Measurements from ENCODE around the gene ACTL9. TPM values are rescaled to one million over a fixed set of nuclear protein-coding genes. Genes with fewer than 3 reads are reported as not detected.
"Not testable (repeated sequence)": the region's sequence is repeated elsewhere in the genome, so short reads cannot be mapped to it uniquely, and the experiment has no call there.

ACTL9 gene
- total and polyA plus RNA-seq, 10 donors: not detected

DNA sequence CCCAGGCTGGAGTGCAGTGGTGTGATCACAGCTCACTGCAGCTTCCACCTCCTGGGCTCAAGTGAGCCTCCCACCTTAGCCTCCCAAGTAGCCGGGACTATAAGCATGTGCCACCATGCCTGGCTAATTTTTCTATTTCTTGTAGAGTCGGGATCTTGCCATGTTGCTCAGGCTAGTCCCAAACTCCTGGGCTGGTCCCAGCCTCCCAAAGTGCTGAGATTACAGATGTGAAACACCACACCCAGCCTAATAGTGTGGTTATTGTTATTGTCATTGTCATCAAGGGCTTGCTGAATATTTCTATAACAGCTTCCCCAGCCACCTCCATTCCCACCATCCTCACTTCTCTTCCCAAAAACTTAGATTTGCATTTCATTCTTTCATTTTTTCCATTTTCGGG is 25.7 kb upstream of the ACTL9 start:
- intact Hi-C loops (cut with DNase I; ENCODE audit: low total_unique reads): no loop called here
- 60 to 77% (median 65%) methylated on average over 3 of the region's 3 CpGs for WGBS, 5 donors
- TF ChIP-seq POLR2AphosphoS5 (IDR thresholded peaks at IDR 0.05) (no peak), POLR2A (IDR thresholded peaks at IDR 0.05) (no peak)
- TF ChIP-seq, protein P1, sequence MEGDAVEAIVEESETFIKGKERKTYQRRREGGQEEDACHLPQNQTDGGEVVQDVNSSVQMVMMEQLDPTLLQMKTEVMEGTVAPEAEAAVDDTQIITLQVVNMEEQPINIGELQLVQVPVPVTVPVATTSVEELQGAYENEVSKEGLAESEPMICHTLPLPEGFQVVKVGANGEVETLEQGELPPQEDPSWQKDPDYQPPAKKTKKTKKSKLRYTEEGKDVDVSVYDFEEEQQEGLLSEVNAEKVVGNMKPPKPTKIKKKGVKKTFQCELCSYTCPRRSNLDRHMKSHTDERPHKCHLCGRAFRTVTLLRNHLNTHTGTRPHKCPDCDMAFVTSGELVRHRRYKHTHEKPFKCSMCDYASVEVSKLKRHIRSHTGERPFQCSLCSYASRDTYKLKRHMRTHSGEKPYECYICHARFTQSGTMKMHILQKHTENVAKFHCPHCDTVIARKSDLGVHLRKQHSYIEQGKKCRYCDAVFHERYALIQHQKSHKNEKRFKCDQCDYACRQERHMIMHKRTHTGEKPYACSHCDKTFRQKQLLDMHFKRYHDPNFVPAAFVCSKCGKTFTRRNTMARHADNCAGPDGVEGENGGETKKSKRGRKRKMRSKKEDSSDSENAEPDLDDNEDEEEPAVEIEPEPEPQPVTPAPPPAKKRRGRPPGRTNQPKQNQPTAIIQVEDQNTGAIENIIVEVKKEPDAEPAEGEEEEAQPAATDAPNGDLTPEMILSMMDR (IDR thresholded peaks at IDR 0.05 in 8 of 11, conservative IDR thresholded peaks at IDR 0.05 in 3 of 11): no peak

DNA sequence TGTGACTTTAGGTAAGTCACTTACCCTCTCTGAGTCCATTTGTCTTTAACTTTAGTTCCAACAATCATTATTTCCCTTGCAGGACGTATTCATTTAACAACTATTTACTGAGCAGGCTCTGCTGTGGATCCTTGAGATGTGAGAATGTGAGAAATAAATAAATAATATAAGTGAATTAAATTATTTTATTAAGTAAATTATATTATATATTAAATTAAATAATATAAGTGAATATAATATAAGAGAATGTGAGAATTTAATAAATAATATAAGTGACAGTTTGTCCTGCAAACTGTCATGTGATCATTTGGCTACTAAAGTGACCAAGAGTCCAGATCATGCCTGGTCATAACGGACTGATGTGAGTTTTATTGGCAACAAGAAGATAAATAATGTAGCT is 23.4 kb upstream of the ACTL9 start:
- H3K4me1 ChIP-seq: no peaks in the 10 kb centered on the region
- no peak for TF ChIP-seq POLR2A (IDR thresholded peaks at IDR 0.05)
- no peaks in the 10 kb centered on the region for H3K36me3 ChIP-seq
- intact Hi-C loops (cut with DNase I; ENCODE audit: low total_unique reads): no loop called here
- peaks cover 0 to 14% (median 5%) of the 10 kb centered on the region in 8 donors for H3K9me3 ChIP-seq
- H3K27me3 ChIP-seq (replicated peaks in 1 of 7): peaks cover 0 to 40% (median 0%) of the 10 kb centered on the region in 7 donors
- H3K4me3 ChIP-seq: no peak overlapping the region
- no peak for DNase-seq
- H3K27ac ChIP-seq: no peak overlapping the region
- whole genome bisulfite sequencing, 5 donors: 48 to 63% (median 56%) methylated on average over 2 of the region's 2 CpGs

More for the DNA sequence above, 25.7 kb upstream of the ACTL9 start:
- H3K4me3 ChIP-seq: no peak overlapping the region
- H3K4me1 ChIP-seq: no peaks in the 10 kb centered on the region
- DNase-seq: no peak
- H3K27me3 ChIP-seq (replicated peaks in 1 of 7): peaks cover 0 to 40% (median 0%) of the 10 kb centered on the region in 7 donors
- H3K36me3 ChIP-seq: no peaks in the 10 kb centered on the region
- H3K9me3 ChIP-seq: peaks cover 0 to 3% (median 0%) of the 10 kb centered on the region in 8 donors
- no peak overlapping the region for H3K27ac ChIP-seq

DNA sequence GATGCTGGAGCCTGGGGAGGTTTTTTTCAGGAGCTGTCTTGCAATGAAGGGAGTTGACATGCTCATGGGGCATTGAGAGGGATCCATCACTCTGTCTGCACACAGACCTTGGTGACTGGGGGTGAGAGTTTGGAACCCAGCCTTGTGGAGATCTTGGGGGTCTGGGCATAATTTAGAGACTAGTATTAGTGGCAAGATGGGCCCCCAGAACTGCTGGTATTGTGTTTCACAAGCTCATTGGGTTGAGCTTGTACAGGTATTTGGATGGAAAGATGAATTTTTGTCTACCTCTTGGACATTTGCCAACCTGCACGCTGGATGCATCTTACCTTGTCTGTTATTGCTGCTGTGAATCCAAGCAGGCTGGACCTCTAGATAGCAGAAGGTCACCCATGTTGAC is 22.7 kb upstream of the ACTL9 start, which contains the start of gene OR2Z1:
OR2Z1 (plus strand) TSS at position 301 of the 400 bp plus-strand sequence. CDS start 9,395 bp downstream, outside the sequence.
- no peak within 1 kb of the TSS for H3K27ac ChIP-seq
- H3K9me3 ChIP-seq: peaks cover 0 to 14% (median 5%) of the 10 kb centered on the region in 8 donors
- no peak for DNase-seq
- intact Hi-C loops (cut with DNase I; ENCODE audit: low total_unique reads): no loop called here
- no peak within 1 kb of the TSS for H3K4me3 ChIP-seq
- 48 to 80% (median 59%) methylated on average over 1 of the region's 1 CpG for WGBS, 5 donors
- H3K4me1 ChIP-seq: no peaks in the 10 kb centered on the region
- H3K27me3 ChIP-seq (replicated peaks in 1 of 7): peaks cover 0 to 40% (median 0%) of the 10 kb centered on the region in 7 donors
- no peaks in the 10 kb centered on the region for H3K36me3 ChIP-seq
- TF ChIP-seq POLR2A (IDR thresholded peaks at IDR 0.05) (no peak), POLR2AphosphoS5 (IDR thresholded peaks at IDR 0.05) (no peak)
- TF ChIP-seq, protein P1 (IDR thresholded peaks at IDR 0.05 in 8 of 11, conservative IDR thresholded peaks at IDR 0.05 in 3 of 11): no peak

DNA sequence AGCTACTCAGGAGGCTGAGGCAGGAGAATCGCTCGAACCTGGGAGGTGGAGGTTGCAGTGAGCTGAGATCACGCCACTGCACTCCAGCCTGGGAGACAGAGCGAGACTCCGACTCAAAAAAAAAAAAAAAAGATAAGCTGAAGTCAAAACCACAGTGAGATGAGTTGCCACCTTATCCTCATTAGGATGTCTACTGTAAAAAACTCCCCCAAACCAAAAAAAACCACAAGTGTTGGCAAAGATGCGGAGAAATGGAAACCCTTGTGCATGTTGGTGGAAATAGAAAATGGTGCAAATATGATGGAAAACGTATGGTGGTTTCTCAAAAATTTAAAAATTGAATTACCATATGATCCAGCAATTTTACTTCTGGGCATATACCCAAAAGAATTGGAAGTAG is 11.7 kb upstream of the ACTL9 start:
- peaks cover 4 to 18% (median 13%) of the 10 kb centered on the region in 8 donors for H3K9me3 ChIP-seq
- H3K4me1 ChIP-seq; H3K27ac ChIP-seq; H3K36me3 ChIP-seq; H3K4me3 ChIP-seq; intact Hi-C loops (cut with DNase I; ENCODE audit: low total_unique reads); DNase-seq: not testable (repeated sequence)
- peaks cover 0 to 10% (median 0%) of the 10 kb centered on the region in 7 donors for H3K27me3 ChIP-seq (replicated peaks in 1 of 7)
- WGBS, 5 donors: 88 to 93% (median 91%) methylated on average over 7 of the region's 7 CpGs

DNA sequence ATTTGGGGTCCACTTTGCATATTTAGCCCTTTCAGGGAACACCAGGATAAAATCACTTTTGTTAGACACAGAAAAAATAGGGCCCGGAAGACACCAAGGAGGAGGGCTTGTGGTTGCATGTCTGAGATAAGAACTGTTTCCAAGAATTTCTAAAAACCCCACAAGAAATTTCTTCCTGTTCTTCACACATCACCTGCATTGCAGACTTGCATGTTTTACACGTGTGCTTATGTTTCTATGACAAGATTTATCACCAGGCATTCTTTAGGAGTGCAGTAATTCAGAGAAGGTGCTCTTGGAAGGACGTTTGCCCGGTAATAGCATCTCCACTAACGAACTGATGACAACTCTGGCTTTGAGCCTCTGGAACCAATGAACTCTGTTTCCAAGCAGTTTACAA is 7.1 kb upstream of the ACTL9 start:
- H3K27ac ChIP-seq: no peak overlapping the region
- H3K9me3 ChIP-seq: no peaks in the 10 kb centered on the region
- no peak for DNase-seq
- WGBS, 5 donors: 13 to 27% (median 16%) methylated on average over 5 of the region's 5 CpGs
- peaks cover 0 to 39% (median 0%) of the 10 kb centered on the region in 7 donors for H3K27me3 ChIP-seq (replicated peaks in 1 of 7)
- H3K36me3 ChIP-seq: no peaks in the 10 kb centered on the region
- intact Hi-C loops (cut with DNase I; ENCODE audit: low total_unique reads): no loop called here
- H3K4me1 ChIP-seq: peaks cover 0 to 6% (median 0%) of the 10 kb centered on the region in 6 donors
- H3K4me3 ChIP-seq: no peak overlapping the region
- no peak for TF ChIP-seq POLR2AphosphoS5 (IDR thresholded peaks at IDR 0.05)
- no peak for TF ChIP-seq POLR2A (IDR thresholded peaks at IDR 0.05)
- TF ChIP-seq, protein P1 (IDR thresholded peaks at IDR 0.05 in 8 of 11, conservative IDR thresholded peaks at IDR 0.05 in 3 of 11): no peak

DNA sequence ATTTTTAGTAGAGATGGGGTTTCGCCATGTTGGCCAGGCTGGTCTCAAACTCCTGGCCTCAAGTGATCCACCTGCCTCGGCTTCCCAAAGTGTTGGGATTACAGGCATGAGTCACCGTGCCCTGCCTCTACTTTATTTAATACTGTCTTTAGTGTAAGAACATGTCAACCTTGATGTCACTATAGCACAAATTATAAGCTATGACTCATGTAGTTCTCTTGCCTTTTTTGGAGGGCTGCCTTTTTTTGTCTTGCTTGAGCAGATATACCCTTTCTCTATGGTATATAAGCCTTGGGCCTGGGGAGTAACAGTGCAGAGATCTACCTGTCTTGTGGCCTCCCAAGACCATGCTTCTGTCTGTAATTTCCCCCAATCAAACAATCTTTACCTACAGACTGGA is 6.7 kb upstream of the ACTL9 start:
- H3K4me1 ChIP-seq; H3K36me3 ChIP-seq; intact Hi-C loops (cut with DNase I; ENCODE audit: low total_unique reads); H3K9me3 ChIP-seq; DNase-seq; H3K4me3 ChIP-seq; H3K27ac ChIP-seq: not testable (repeated sequence)
- peaks cover 0 to 42% (median 0%) of the 10 kb centered on the region in 7 donors for H3K27me3 ChIP-seq (replicated peaks in 1 of 7)
- 69 to 84% (median 73%) methylated on average over 3 of the region's 3 CpGs for WGBS, 5 donors

Data from spleen (tissue), 11 donors.